Lower leg skin (tissue), 4 donors: ENCODE data around the gene LIPC. TPM values are rescaled to one million over a fixed set of nuclear protein-coding genes. Genes with fewer than 3 reads are reported as not detected.

Experiments used
- DNase-seq, 2 donors: peaks; one replicate each; pipeline ENCODE4 v3.0.0-alpha.2; 2019; ENCODE audit warnings: low spot score in 2 of 2
- H3K4me3 ChIP-seq: fragments of 200-600 bp; sonication (generic); 2 replicates; pipeline ENCODE4 v1.5.1; 2017; ENCODE audit warnings: mild to moderate bottlenecking, low read depth; ENCODE audit not compliant: poor library complexity, severe bottlenecking
- POLR2A ChIP-seq, 2 donors: fragments of 450-650 bp; IDR thresholded peaks; one replicate each; pipeline ENCODE4 v1.6.1; 2016 to 2017; ENCODE audit warnings: antibody characterized with exemption in 2 of 2, mild to moderate bottlenecking in 1 of 2, moderate library complexity in 1 of 2
- WGBS, 2 donors: methylation state at CpG; one replicate each; pipeline ENCODE4 v1.1.5; 2018; 5-methylcytosine and 5-hydroxymethylcytosine counted together
- intact Hi-C: fragments of 100-400 bp; cut with DNase I; formaldehyde crosslinking; loops from one replicate; pipeline ENCODE4 v1.15.0; 2023; ENCODE audit warnings: low total_unique reads
- total RNA-seq, 4 donors: library from RNA; depleted of rRNA; stranded (reverse); fragments of >200 nt; gene quantifications; one replicate each; pipeline ENCODE4 v1.1.0, GENCODE V29; 2016
- TF ChIP-seq, protein P1 (sequence below), 3 donors: fragments of 450-650 bp; IDR thresholded peaks; one replicate each; pipeline ENCODE4 v1.5.1; 2016; ENCODE audit warnings: antibody characterized with exemption in 3 of 3, mild to moderate bottlenecking in 3 of 3, moderate library complexity in 2 of 3

Gene LIPC
- total RNA-seq, 4 donors from 2014 or later, result 0.13 to 0.71 TPM; not detected in 2

GRCh38 chr15:58406811-58407210 is 25.0 kb upstream of the LIPC start:
- DNase-seq, result no peak
- no peak overlapping the region for H3K4me3 ChIP-seq
- intact Hi-C loops, result no loop called here
- TF ChIP-seq, protein P1, sequence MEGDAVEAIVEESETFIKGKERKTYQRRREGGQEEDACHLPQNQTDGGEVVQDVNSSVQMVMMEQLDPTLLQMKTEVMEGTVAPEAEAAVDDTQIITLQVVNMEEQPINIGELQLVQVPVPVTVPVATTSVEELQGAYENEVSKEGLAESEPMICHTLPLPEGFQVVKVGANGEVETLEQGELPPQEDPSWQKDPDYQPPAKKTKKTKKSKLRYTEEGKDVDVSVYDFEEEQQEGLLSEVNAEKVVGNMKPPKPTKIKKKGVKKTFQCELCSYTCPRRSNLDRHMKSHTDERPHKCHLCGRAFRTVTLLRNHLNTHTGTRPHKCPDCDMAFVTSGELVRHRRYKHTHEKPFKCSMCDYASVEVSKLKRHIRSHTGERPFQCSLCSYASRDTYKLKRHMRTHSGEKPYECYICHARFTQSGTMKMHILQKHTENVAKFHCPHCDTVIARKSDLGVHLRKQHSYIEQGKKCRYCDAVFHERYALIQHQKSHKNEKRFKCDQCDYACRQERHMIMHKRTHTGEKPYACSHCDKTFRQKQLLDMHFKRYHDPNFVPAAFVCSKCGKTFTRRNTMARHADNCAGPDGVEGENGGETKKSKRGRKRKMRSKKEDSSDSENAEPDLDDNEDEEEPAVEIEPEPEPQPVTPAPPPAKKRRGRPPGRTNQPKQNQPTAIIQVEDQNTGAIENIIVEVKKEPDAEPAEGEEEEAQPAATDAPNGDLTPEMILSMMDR (IDR thresholded peaks at IDR 0.05), result no peak
- no peak for TF ChIP-seq POLR2A (IDR thresholded peaks at IDR 0.05)
- 85 to 94% methylated on average over 3 of the region's 3 CpGs for WGBS, 2 donors

GRCh38 chr15:58407236-58407775 is 24.5 kb upstream of the LIPC start:
- H3K4me3 ChIP-seq, result no peak overlapping the region
- intact Hi-C loops, result no loop called here
- TF ChIP-seq POLR2A (IDR thresholded peaks at IDR 0.05), result no peak
- TF ChIP-seq, protein P1 (IDR thresholded peaks at IDR 0.05), result no peak
- WGBS, 2 donors, result 83 to 92% methylated on average over 1 of the region's 1 CpG
- no peak for DNase-seq

DNA sequence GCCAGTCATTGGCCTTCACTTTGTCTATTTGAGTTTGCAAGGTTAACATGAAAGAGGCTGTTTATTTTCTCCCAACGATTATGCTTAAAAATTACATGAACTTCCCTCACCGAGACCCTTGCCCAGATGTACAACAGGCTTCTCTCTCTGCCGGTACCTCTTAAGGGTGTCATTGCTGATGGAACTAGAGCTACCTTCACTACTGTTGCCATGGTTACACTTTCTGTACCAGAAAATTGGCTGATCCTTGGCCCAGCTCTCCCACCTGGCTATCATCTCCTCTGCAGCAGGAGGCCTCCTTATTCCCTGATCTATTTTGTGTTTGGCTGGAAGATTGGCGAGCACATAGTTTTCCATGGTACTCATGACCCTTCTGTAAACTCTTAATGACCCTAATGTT is 24.0 kb upstream of the LIPC start:
- intact Hi-C loops, result no loop called here
- TF ChIP-seq, protein P1 (IDR thresholded peaks at IDR 0.05), result no peak
- no peak for TF ChIP-seq POLR2A (IDR thresholded peaks at IDR 0.05)
- DNase-seq, result no peak
- WGBS, 2 donors, result 91 to 93% methylated on average over 4 of the region's 4 CpGs
- H3K4me3 ChIP-seq, result no peak overlapping the region

- no peak for TF ChIP-seq POLR2A (IDR thresholded peaks at IDR 0.05)
- TF ChIP-seq, protein P1 (IDR thresholded peaks at IDR 0.05), result no peak
- no peak overlapping the region for H3K4me3 ChIP-seq
- intact Hi-C loops, result no loop called here
- no peak for DNase-seq
These were observed 21.9 kb upstream of the LIPC start for GRCh38 chr15:58409861-58410260.

DNA sequence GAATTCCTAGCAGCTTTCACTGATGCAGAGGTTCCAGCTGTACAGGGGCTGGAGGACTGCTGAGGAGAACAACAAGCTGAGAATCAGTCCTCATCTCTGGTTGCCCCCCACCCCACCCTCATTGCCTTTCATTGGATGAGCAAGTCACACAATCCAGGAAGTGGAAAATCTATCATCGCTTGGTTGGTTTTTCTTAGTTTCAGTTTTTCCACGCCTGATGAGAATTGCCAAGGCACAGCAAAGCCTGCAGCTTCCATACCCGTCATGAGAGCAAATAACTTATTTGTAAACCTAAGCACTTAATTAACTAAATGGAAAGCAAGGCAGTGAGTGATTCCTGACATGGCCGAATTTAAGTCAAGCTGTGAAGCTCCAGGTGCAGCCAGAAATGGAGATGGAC is 21.4 kb upstream of the LIPC start:
- H3K4me3 ChIP-seq, result no peak overlapping the region
- intact Hi-C loops, result no loop called here
- TF ChIP-seq, protein P1 (IDR thresholded peaks at IDR 0.05), result no peak
- TF ChIP-seq POLR2A (IDR thresholded peaks at IDR 0.05), result no peak
- peak in 1 of 2 donors; percentile 30 for DNase-seq
- 48 to 63% methylated on average over 4 of the region's 4 CpGs for WGBS, 2 donors

DNA sequence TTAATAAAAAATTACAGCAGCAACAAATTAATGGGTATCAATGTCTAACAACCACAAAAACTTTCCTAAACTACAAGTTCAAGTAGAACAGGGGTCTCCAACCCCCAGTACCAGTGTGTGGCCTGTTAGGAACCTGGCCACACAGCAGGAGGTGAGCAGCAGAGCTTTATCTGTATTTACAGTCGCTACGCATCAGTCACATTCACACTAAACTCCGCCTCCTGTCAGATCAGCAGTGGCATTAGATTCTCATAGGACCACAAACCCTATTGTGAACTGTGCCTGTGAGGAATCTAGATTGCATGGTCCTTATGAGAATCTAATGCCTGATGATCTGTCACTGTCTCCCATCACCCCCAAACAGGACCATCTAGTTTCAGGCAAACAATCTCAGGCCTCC is 18.5 kb upstream of the LIPC start:
- intact Hi-C loops, result no loop called here
- DNase-seq, result no peak
- no peak overlapping the region for H3K4me3 ChIP-seq
- WGBS, 2 donors, result 93 to 98% methylated on average over 3 of the region's 3 CpGs
- TF ChIP-seq POLR2A (IDR thresholded peaks at IDR 0.05), result no peak
- TF ChIP-seq, protein P1 (IDR thresholded peaks at IDR 0.05), result no peak
